Thyroid gland (tissue), 4 donors: Measurements from ENCODE around the gene RNF212B. TPM values are rescaled to one million over a fixed set of nuclear protein-coding genes. Genes with fewer than 3 reads are reported as not detected.
A peak's percentile ranks its signal among the peaks of the same experiment; 100 is the strongest.
"Not testable (repeated sequence)": the region's sequence is repeated elsewhere in the genome, so short reads cannot be mapped to it uniquely, and the experiment has no call there.

ENCODE experiments used
- DNase-seq, 2 donors: peaks; one replicate each; pipeline ENCODE4 v3.0.0-alpha.2; 2019
- H3K27ac ChIP-seq, 3 donors: fragments of 200-600 bp; sonication (generic); 1 replicate in 2 of 3; 2 replicates in 1 of 3; pipeline ENCODE4 v1.5.1; 2016 to 2019; ENCODE audit warnings: mild to moderate bottlenecking in 1 of 3, moderate library complexity in 1 of 3
- H3K27me3 ChIP-seq: fragments of 200-600 bp; sonication (generic); one replicate; pipeline ENCODE4 v1.5.1; 2019
- H3K36me3 ChIP-seq, 2 donors: fragments of 200-600 bp; sonication (generic); one replicate each; pipeline ENCODE4 v1.5.1; 2016 to 2019
- H3K4me1 ChIP-seq, 2 donors: fragments of 200-600 bp; sonication (generic); one replicate each; pipeline ENCODE4 v1.5.1; 2017 to 2019
- H3K4me3 ChIP-seq, 3 donors: fragments of 200-600 bp; sonication (generic); replicated peaks in 1 of 3; 1 replicate in 2 of 3; 2 replicates in 1 of 3; pipeline ENCODE4 v1.5.1; 2016; ENCODE audit warnings: mild to moderate bottlenecking in 1 of 3
- H3K9me3 ChIP-seq: fragments of 200-600 bp; sonication (generic); one replicate; pipeline ENCODE4 v1.5.1; 2017
- POLR2A ChIP-seq, 2 donors: fragments of 450-650 bp; IDR thresholded peaks; one replicate each; pipeline ENCODE4 v1.6.1; 2017; ENCODE audit warnings: antibody characterized with exemption in 2 of 2, mild to moderate bottlenecking in 2 of 2, moderate library complexity in 1 of 2
- WGBS, 2 donors: methylation state at CpG; one replicate each; pipeline ENCODE4 v1.1.5; 2017; 5-methylcytosine and 5-hydroxymethylcytosine counted together
- intact Hi-C: fragments of 100-400 bp; cut with DNase I; formaldehyde crosslinking; loops from one replicate; pipeline ENCODE4 v1.15.1; 2023
- total RNA-seq, 4 donors: library from RNA; depleted of rRNA; stranded (reverse); fragments of >200 nt; gene quantifications; one replicate each; pipeline ENCODE4 v1.2.3, GENCODE V29; 2016
- TF ChIP-seq, protein P1 (sequence below), 6 experiments: fragments of 200-600 bp in 3 of 6; fragments of 450-650 bp in 3 of 6; sonication (generic) in 3 of 6; IDR thresholded peaks; one replicate each; pipeline ENCODE4 v1.5.1; 2016 to 2019; ENCODE audit warnings: antibody characterized with exemption in 6 of 6, mild to moderate bottlenecking in 2 of 6, inconsistent platforms in 1 of 6, moderate library complexity in 1 of 6

RNF212B gene
- total RNA-seq, 4 donors from 2014 or later, result 0.40 TPM; not detected in 3

GRCh38 chr14:23240661-23241060 lies 2.9 kb downstream of the RNF212B start:
- WGBS, 2 donors, result 71 to 72% methylated on average over 1 of the region's 1 CpG

GRCh38 chr14:23241061-23241715 lies 3.5 kb downstream of the RNF212B start:
- H3K27ac ChIP-seq, result peak overlapping the region; percentile 82 to 96 (median 86)
- DNase-seq, result peak; percentile 77 to 79
- TF ChIP-seq POLR2A (IDR thresholded peaks at IDR 0.05), result peak in 1 of 2 donors; percentile 55
- H3K4me1 ChIP-seq, result peaks cover 24 to 40% of the 10 kb centered on the region in 2 donors
- WGBS, 2 donors, result 36 to 42% methylated on average over 7 of the region's 7 CpGs
- H3K4me3 ChIP-seq, H3K36me3 ChIP-seq, H3K9me3 ChIP-seq, H3K27me3 ChIP-seq, intact Hi-C loops: not testable (repeated sequence)

More at GRCh38 chr14:23240661-23241060, 2.9 kb downstream of the RNF212B start:
- intact Hi-C loops, result no loop called here
- Histone ChIP-seq H3K4me1 (peaks cover 28 to 40% of the 10 kb centered on the region in 2 donors), H3K27ac (peak overlapping the region; percentile 82 to 96 (median 86)), H3K27me3 (no peaks in the 10 kb centered on the region), H3K4me3 (no peak overlapping the region), H3K9me3 (no peaks in the 10 kb centered on the region), H3K36me3 (no peaks in the 10 kb centered on the region)
- no peak for DNase-seq
- TF ChIP-seq POLR2A (IDR thresholded peaks at IDR 0.05), result no peak
- TF ChIP-seq, protein P1, sequence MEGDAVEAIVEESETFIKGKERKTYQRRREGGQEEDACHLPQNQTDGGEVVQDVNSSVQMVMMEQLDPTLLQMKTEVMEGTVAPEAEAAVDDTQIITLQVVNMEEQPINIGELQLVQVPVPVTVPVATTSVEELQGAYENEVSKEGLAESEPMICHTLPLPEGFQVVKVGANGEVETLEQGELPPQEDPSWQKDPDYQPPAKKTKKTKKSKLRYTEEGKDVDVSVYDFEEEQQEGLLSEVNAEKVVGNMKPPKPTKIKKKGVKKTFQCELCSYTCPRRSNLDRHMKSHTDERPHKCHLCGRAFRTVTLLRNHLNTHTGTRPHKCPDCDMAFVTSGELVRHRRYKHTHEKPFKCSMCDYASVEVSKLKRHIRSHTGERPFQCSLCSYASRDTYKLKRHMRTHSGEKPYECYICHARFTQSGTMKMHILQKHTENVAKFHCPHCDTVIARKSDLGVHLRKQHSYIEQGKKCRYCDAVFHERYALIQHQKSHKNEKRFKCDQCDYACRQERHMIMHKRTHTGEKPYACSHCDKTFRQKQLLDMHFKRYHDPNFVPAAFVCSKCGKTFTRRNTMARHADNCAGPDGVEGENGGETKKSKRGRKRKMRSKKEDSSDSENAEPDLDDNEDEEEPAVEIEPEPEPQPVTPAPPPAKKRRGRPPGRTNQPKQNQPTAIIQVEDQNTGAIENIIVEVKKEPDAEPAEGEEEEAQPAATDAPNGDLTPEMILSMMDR (IDR thresholded peaks at IDR 0.05), result no peak

DNA sequence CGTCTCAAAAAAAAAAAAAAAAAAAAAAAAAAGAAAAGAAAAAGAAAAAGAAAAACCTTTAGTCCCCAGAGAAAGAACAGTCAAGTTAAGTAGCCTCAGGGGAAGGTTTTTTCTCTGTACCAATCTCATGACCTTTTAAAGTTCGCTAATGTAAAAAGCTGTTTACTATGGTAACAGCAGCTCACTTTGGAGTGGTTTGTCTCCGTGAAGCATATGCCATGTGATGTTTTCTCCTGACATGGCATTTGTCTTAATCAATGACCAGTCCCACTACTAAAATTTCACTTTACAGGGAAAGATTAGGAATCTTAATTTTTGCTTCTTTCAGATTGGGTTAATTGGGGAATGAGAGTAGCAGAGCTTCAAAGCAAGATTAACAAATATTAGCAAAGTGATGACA lies 4.3 kb downstream of the RNF212B start:
- WGBS, 2 donors, result 38 to 45% methylated on average over 3 of the region's 3 CpGs
- H3K36me3 ChIP-seq, result no peaks in the 10 kb centered on the region
- intact Hi-C loops, result no loop called here
- peak overlapping the region; percentile 82 to 96 (median 86) for H3K27ac ChIP-seq
- DNase-seq, result no peak
- H3K4me1 ChIP-seq, result peaks cover 24 to 40% of the 10 kb centered on the region in 2 donors
- TF ChIP-seq, protein P1 (IDR thresholded peaks at IDR 0.05), result no peak
- TF ChIP-seq POLR2A (IDR thresholded peaks at IDR 0.05), result no peak
- H3K27me3 ChIP-seq, result no peaks in the 10 kb centered on the region
- no peaks in the 10 kb centered on the region for H3K9me3 ChIP-seq
- H3K4me3 ChIP-seq, result no peak overlapping the region

DNA sequence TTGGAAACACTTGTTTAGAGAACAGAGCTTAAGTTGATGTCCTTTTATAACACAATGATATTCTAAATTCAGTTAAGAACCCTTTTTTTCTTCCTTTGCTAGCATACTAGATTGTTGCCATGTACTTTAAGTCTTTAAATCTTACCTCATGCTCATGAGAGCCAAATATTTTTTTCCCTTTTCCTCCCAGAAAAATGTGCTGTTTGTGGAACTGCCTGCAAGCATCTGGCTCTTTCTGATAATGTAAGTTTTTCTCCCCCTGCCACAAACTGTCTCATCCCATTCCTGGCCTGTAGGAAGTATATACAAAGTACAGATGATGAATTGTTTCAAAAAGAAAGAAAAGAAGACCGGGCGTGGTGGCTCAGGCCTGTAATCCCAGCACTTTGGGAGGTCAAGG lies 5.3 kb downstream of the RNF212B start:
- peaks cover 21 to 31% of the 10 kb centered on the region in 2 donors for H3K4me1 ChIP-seq
- peak overlapping the region; percentile 82 to 96 (median 86) for H3K27ac ChIP-seq
- no peak for DNase-seq
- H3K9me3 ChIP-seq, result no peaks in the 10 kb centered on the region
- 95% methylated on average over 2 of the region's 2 CpGs for WGBS, 2 donors
- intact Hi-C loops, result no loop called here
- TF ChIP-seq, protein P1 (IDR thresholded peaks at IDR 0.05), result no peak
- no peak for TF ChIP-seq POLR2A (IDR thresholded peaks at IDR 0.05)
- H3K4me3 ChIP-seq, result no peak overlapping the region
- H3K36me3 ChIP-seq, result no peaks in the 10 kb centered on the region
- no peaks in the 10 kb centered on the region for H3K27me3 ChIP-seq

DNA sequence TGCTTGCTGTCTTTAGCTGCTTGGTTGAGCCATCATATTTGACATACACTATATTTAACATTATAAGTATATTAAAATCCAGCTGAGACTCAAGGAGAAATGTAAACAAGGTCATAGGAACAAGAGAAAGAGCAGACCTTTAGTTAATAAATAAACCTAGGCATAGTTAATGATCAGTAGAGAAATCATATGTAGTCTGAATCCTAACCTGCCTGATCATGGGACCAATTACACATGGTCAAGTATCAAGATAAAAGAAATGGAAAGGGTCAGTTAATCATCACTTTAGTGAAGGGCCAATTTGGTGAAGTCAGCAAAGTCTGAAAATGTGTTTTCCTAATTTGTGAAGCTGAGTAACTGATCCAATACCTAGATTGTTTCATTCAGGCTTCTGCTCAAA lies 7.5 kb downstream of the RNF212B start:
- Histone ChIP-seq H3K4me3 (no peak overlapping the region), H3K36me3 (no peaks in the 10 kb centered on the region), H3K9me3 (no peaks in the 10 kb centered on the region), H3K4me1 (peaks cover 14 to 15% of the 10 kb centered on the region in 2 donors), H3K27me3 (no peaks in the 10 kb centered on the region), H3K27ac (no peak overlapping the region)
- intact Hi-C loops, result no loop called here
- no peak for DNase-seq
- no peak for TF ChIP-seq POLR2A (IDR thresholded peaks at IDR 0.05)
- TF ChIP-seq, protein P1 (IDR thresholded peaks at IDR 0.05), result no peak
